Parathyroid adenoma (tissue), 2 donors: Measurements from ENCODE around the gene ARMC9.
A peak's percentile ranks its signal among the peaks of the same experiment; 100 is the strongest.

Experiments used
- H2AFZ ChIP-seq: fragments of 300-600 bp; sonication (generic); one replicate; pipeline ENCODE4 v1.7.0; 2017; ENCODE audit warnings: antibody characterized with exemption, mild to moderate bottlenecking
- H3K27ac ChIP-seq: fragments of 300-600 bp; sonication (generic); one replicate; pipeline ENCODE4 v1.7.0; 2017
- H3K27me3 ChIP-seq: fragments of 300-600 bp; sonication (generic); one replicate; pipeline ENCODE4 v1.7.0; 2017; ENCODE audit warnings: low read length; ENCODE audit not compliant: control insufficient read depth, insufficient read depth
- H3K36me3 ChIP-seq: fragments of 300-600 bp; sonication (generic); one replicate; pipeline ENCODE4 v1.7.0; 2017; ENCODE audit warnings: low read length; ENCODE audit not compliant: control insufficient read depth, insufficient read depth
- H3K4me1 ChIP-seq: fragments of 300-600 bp; sonication (generic); one replicate; pipeline ENCODE4 v1.7.0; 2017; ENCODE audit warnings: control low read depth
- H3K4me2 ChIP-seq: fragments of 300-600 bp; sonication (generic); one replicate; pipeline ENCODE4 v1.7.0; 2017; ENCODE audit warnings: low read length
- H3K4me3 ChIP-seq: fragments of 300-600 bp; sonication (generic); one replicate; pipeline ENCODE4 v1.7.0; 2017; ENCODE audit warnings: low read depth, low read length
- H3K79me2 ChIP-seq: fragments of 300-600 bp; sonication (generic); one replicate; pipeline ENCODE4 v1.7.0; 2017; ENCODE audit warnings: control low read depth
- H3K9ac ChIP-seq: fragments of 300-600 bp; sonication (generic); one replicate; pipeline ENCODE4 v1.7.0; 2017; ENCODE audit warnings: mild to moderate bottlenecking
- H3K9me3 ChIP-seq: fragments of 300-600 bp; sonication (generic); one replicate; pipeline ENCODE4 v1.7.0; 2017; ENCODE audit warnings: low read length; ENCODE audit not compliant: control insufficient read depth
- CTCF ChIP-seq: fragments of 300-600 bp; sonication (generic); IDR thresholded peaks from one replicate; pipeline ENCODE4 v1.7.0; 2017; ENCODE audit warnings: antibody characterized with exemption, mild to moderate bottlenecking
- donor health status: primary hyperparathyroidism.

ARMC9 gene

DNA sequence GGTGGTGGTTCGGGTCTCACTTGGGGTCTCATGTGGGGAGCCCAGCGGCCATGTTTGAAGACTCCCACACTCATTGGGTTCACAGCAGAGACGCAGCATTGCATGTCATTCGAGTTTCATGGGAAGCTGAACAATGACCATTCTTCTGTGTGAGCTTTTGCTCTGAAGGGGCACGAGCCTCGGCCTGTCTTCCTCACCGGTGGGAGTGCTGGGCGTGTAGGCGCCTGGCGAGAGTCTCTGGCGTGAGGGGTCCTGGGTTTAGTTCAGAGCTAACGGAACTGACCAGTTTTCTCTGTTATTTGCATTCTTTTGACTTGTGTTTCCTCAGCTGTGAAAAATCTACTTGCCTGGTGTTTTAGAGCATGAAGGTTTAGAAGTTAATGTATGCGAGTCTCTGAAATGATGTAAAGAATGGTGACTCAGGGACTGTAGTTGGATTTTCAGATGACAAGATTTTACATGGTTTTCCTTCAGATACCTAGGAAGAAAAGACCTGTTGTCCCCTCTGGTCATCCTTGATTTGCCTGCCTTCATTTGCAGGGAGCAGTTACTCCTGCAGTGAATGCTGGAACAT is 98.1 kb downstream of the ARMC9 start:
- Histone ChIP-seq H3K9ac (no peak overlapping the region), H3K79me2 (no peaks in the 10 kb centered on the region), H2AFZ (no peak overlapping the region), H3K4me3 (no peak overlapping the region), H3K27me3 (no peaks in the 10 kb centered on the region), H3K36me3 (no peaks in the 10 kb centered on the region), H3K4me2 (no peak overlapping the region), H3K4me1 (peaks cover 3% of the 10 kb centered on the region), H3K9me3 (no peaks in the 10 kb centered on the region), H3K27ac (no peak overlapping the region)
- no peak for TF ChIP-seq CTCF

DNA sequence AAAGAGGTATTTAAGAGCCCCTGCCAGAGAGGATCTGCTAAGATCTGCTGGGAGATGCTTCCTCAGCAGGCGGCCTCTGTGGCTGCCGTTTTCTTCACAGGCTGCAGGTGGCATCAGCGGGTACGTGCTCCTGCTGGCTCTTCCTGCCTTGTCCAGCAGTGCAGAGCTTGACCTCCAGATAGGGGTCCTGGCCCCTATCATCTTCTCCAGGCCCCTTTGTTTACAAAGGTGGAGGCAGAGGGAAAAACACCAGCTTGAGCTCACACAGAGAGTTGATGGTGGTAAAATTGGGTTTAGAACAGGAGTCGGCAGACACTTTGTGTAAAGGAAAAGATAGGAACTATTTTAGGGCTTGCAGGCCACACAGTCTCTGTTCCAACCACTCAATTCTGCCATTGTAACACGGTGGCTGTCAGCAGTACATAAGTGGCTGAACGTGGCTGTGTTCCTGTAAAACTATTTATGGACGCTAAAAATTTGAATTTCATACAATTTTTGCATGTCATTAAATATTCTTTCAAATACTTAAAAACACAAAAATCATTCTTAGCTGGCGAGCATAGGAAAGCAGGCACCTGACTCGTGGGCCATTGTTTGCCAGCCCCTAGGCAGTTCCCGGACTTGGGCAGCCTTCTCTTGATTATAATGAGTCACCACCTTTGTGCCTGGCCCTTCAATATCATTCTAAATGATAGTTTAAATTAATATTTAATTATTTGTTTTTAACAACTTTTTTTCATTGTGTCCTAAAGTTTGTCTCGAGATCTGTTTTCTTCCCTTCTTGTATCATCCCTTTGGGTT is 98.9 kb downstream of the ARMC9 start:
- no peaks in the 10 kb centered on the region for H3K9me3 ChIP-seq
- no peaks in the 10 kb centered on the region for H3K36me3 ChIP-seq
- H2AFZ ChIP-seq, result peak overlapping the region; percentile 71
- no peak overlapping the region for H3K4me3 ChIP-seq
- H3K9ac ChIP-seq, result no peak overlapping the region
- H3K4me1 ChIP-seq, result peaks cover 3% of the 10 kb centered on the region
- no peak overlapping the region for H3K4me2 ChIP-seq
- H3K27me3 ChIP-seq, result no peaks in the 10 kb centered on the region
- H3K79me2 ChIP-seq, result no peaks in the 10 kb centered on the region
- peak; percentile 81 for TF ChIP-seq CTCF
- H3K27ac ChIP-seq, result no peak overlapping the region

- no peaks in the 10 kb centered on the region for H3K36me3 ChIP-seq
- H3K9me3 ChIP-seq, result no peaks in the 10 kb centered on the region
- H3K4me3 ChIP-seq, result no peak overlapping the region
- no peak for TF ChIP-seq CTCF
- H3K27me3 ChIP-seq, result no peaks in the 10 kb centered on the region
- H3K4me1 ChIP-seq, result peaks cover 3% of the 10 kb centered on the region
- H2AFZ ChIP-seq, result no peak overlapping the region
- no peak overlapping the region for H3K4me2 ChIP-seq
- no peak overlapping the region for H3K27ac ChIP-seq
- no peak overlapping the region for H3K9ac ChIP-seq
- no peaks in the 10 kb centered on the region for H3K79me2 ChIP-seq
These were observed 99.7 kb downstream of the ARMC9 start for GRCh38 chr2:231298091-231298490.

DNA sequence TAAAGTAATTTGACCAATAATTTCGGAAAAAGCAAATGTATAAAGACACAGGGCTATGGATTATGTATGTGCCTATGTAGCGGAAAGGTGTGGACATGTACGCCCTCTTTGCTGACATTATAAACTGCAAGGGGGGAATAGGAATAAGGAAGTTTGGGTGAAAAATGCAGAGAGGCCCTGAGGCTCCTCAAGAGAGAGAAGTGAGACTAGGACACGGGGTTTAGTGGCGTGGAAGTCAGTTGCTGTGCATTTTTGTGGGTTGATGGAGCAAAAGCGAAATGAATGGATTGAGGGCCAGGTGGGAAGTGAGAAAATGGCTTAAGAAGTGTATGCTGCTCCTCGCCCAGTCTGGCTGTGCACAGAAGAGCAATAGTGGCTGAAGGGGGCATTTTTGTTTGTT is 100.8 kb downstream of the ARMC9 start:
- no peaks in the 10 kb centered on the region for H3K27me3 ChIP-seq
- H3K9me3 ChIP-seq, result no peaks in the 10 kb centered on the region
- peaks cover 3% of the 10 kb centered on the region for H3K4me1 ChIP-seq
- no peaks in the 10 kb centered on the region for H3K79me2 ChIP-seq
- TF ChIP-seq CTCF, result no peak
- H3K27ac ChIP-seq, result no peak overlapping the region
- H3K9ac ChIP-seq, result no peak overlapping the region
- H3K4me2 ChIP-seq, result no peak overlapping the region
- no peak overlapping the region for H3K4me3 ChIP-seq
- no peaks in the 10 kb centered on the region for H3K36me3 ChIP-seq
- no peak overlapping the region for H2AFZ ChIP-seq
